CD4-positive, alpha-beta T cell treated with Interleukin-6 for 4 hours (primary cell): ENCODE results near the gene CDNF.

ENCODE experiments used
- DNase-seq: peaks from one replicate; pipeline ENCODE4 v3.0.0-alpha.2; 2020; ENCODE audit warnings: mixed read lengths

The CDNF gene

GRCh38 chr10:14784459-14785055 lies 53.3 kb downstream of the CDNF start:
- DNase-seq: no peak

DNA sequence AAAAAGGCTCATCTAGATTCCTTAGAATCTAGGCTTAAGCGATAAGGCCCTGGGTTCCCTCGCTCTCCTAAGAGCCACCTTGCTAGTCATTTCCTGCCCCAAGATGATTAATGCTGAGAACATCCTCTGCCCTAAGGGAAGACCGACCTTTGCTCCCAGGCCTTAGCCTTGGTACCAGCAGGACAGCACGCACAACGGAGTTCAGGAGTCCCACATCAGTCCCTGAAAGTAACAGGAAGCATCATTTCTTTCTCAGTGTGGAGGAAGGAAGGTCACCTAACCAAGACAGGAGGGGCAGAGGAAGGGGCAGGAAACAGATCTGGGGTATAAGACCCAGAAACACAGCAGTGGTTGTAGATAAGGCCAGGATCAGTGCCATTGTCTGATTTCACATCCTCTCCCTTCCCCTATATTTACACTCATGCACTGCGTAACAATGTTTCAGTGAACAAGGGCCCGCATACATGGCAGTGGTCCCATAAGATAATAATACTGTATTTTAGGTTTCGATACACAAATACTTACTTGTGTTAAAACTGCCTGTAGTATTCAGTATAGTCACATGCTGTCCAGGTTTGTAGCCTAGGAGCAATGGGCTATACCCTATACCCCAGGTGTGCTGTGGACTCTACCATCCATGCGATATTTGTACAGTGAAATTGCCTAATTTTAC lies 55.0 kb downstream of the CDNF start:
- peak; percentile 8 for DNase-seq

- no peak for DNase-seq
These were observed 56.1 kb downstream of the CDNF start for GRCh38 chr10:14781763-14782162.

- no peak for DNase-seq
These were observed 58.7 kb downstream of the CDNF start for GRCh38 chr10:14779001-14779651.

DNA sequence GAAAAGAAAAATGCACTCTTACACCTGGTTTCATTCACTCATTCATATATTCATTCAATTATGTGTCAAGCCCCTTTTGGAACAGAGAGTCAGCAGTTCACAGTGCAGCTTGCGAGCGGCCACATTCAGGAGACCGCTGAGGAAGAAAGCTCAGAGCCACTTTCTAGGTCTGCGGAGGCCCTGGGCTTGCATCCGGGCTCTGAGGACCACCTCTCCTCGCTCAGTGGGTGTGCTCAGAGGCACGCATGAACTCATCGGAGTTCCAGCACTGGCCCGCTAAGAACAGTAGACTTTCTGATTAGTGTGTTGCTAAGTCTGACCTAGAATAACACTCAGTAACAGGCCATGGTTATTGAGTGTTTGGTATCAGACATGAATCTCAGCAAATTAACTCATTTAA lies 61.3 kb downstream of the CDNF start:
- no peak for DNase-seq

GRCh38 chr10:14775656-14776055 lies 62.2 kb downstream of the CDNF start:
- DNase-seq: no peak

DNA sequence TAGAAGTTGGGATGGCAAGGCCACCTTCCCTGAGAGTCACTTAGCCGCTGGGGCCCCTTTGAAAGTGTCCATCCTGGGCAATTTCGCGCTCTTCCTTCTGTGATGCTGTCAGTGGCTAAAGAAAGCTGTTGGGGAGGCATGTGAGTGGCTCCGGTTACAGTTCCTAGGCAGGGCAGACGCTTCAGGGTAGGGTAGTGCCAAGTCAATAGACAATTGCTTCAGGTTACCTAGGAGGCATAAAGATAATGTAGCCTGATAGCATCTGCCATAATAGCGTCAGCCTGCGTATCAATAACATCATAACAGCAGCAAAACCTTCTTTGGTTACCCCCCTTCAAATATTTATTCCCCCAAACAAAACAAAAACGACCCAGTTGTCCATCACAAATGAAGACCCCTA lies 63.0 kb downstream of the CDNF start, which contains the start of gene FAM107B:
TSS of gene FAM107B (minus strand) at position 101 of the 400 bp plus-strand sequence. CDS start 234 bp downstream, outside the sequence.
- DNase-seq: no peak

GRCh38 chr10:14774214-14774580 lies 63.6 kb downstream of the CDNF start:
- DNase-seq: no peak

- no peak for DNase-seq
These were observed 64.2 kb downstream of the CDNF start for GRCh38 chr10:14773551-14774213.

DNA sequence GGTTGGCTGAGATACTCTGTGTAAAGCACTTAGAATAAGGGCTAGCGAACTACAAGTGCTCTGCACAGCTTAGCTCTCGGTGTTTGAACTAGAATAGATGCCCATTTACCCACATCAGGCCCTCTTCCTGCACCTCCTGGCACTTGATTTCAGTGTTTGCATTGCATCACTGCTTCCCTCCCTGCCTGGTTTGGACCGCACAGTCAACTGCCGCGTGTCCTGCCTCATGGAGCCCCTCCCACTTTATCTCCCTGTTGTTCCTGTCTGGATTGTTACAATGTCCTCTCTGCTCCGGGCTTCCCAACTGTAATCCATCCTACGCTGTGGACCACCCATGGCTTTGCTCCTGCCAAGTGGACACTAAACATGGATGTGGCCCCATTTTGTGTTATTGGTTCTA lies 65.4 kb downstream of the CDNF start:
- DNase-seq: no peak

GRCh38 chr10:14770927-14771326 lies 66.9 kb downstream of the CDNF start:
- no peak for DNase-seq
